Ectodermal cell (in vitro differentiated cells): ENCODE results near the gene SCYGR7.
"Not testable (repeated sequence)": the region's sequence is repeated elsewhere in the genome, so short reads cannot be mapped to it uniquely, and the experiment has no call there.

Source experiments
- H3K27ac ChIP-seq: 2 replicates; pipeline ENCODE4 v1.7.0; 2013; ENCODE audit warnings: mild to moderate bottlenecking, low read depth, low read length; ENCODE audit not compliant: insufficient read depth, poor library complexity, severe bottlenecking
- H3K27me3 ChIP-seq: 2 replicates; pipeline ENCODE4 v1.7.0; 2013; ENCODE audit warnings: mild to moderate bottlenecking, low read length; ENCODE audit not compliant: insufficient read depth, control insufficient read depth, poor library complexity, severe bottlenecking
- H3K36me3 ChIP-seq: one replicate; pipeline ENCODE4 v1.7.0; 2013; ENCODE audit warnings: low read length; ENCODE audit not compliant: control insufficient read depth, insufficient read depth
- H3K4me1 ChIP-seq: one replicate; pipeline ENCODE4 v1.7.0; 2013; ENCODE audit warnings: low read length; ENCODE audit not compliant: control insufficient read depth, insufficient read depth
- H3K4me3 ChIP-seq: 2 replicates; pipeline ENCODE4 v1.7.0; 2013; ENCODE audit warnings: low read depth, low read length, control low read depth; ENCODE audit not compliant: insufficient read depth
- H3K9me3 ChIP-seq: 2 replicates; pipeline ENCODE4 v1.7.0; 2013; ENCODE audit warnings: mild to moderate bottlenecking, low read length, moderate library complexity; ENCODE audit not compliant: control insufficient read depth
- WGBS, 2 experiments: methylation state at CpG; one replicate each; pipeline ENCODE4 v1.1.7; 2013; ENCODE audit warnings: missing lambda C conversion rate in 2 of 2; 5-methylcytosine and 5-hydroxymethylcytosine counted together

The SCYGR7 gene

GRCh38 chr2:227713291-227713690 is 14.8 kb upstream of the SCYGR7 start:
- Histone ChIP-seq H3K4me3 (no peak overlapping the region), H3K27ac (no peak overlapping the region), H3K9me3 (no peaks in the 10 kb centered on the region), H3K27me3 (peaks cover 11% of the 10 kb centered on the region), H3K4me1 (peaks cover 4% of the 10 kb centered on the region), H3K36me3 (no peaks in the 10 kb centered on the region)
- WGBS, 2 experiments = 95 to 96% methylated on average over 1 of the region's 1 CpG

- 95 to 100% methylated on average over 2 of the region's 2 CpGs for WGBS, 2 experiments
- Histone ChIP-seq H3K27me3 (peaks cover 11% of the 10 kb centered on the region), H3K4me1 (peaks cover 4% of the 10 kb centered on the region), H3K9me3 (no peaks in the 10 kb centered on the region), H3K4me3 (no peak overlapping the region), H3K36me3 (no peaks in the 10 kb centered on the region), H3K27ac (no peak overlapping the region)
Observed at GRCh38 chr2:227716501-227716900, 11.6 kb upstream of the SCYGR7 start.

GRCh38 chr2:227717687-227718567 is 10.2 kb upstream of the SCYGR7 start, which contains the start of gene SLC19A3:
SLC19A3 (minus strand) TSS chr2:227718028; CDS start chr2:227702318, 15,710 bp downstream.
- peaks cover 11% of the 10 kb centered on the region for H3K27me3 ChIP-seq
- peaks cover 4% of the 10 kb centered on the region for H3K4me1 ChIP-seq
- no peaks in the 10 kb centered on the region for H3K36me3 ChIP-seq
- H3K27ac ChIP-seq = no peak within 1 kb of the TSS
- 6 to 9% methylated on average over 34 to 35 of the region's 35 CpGs for WGBS, 2 experiments
- H3K9me3 ChIP-seq = no peaks in the 10 kb centered on the region
- peak within 1 kb of the TSS; percentile 41 for H3K4me3 ChIP-seq

- WGBS, 2 experiments = 93 to 100% methylated on average over 4 of the region's 4 CpGs
- H3K4me3 ChIP-seq = no peak overlapping the region
- H3K27me3 ChIP-seq = peaks cover 11% of the 10 kb centered on the region
- no peaks in the 10 kb centered on the region for H3K36me3 ChIP-seq
- H3K4me1 ChIP-seq = peaks cover 4% of the 10 kb centered on the region
- H3K9me3 ChIP-seq = no peaks in the 10 kb centered on the region
- no peak overlapping the region for H3K27ac ChIP-seq
Observed at GRCh38 chr2:227719641-227720040, 8.5 kb upstream of the SCYGR7 start.

- Histone ChIP-seq H3K9me3 (no peaks in the 10 kb centered on the region), H3K4me1 (peaks cover 4% of the 10 kb centered on the region), H3K27me3 (peaks cover 11% of the 10 kb centered on the region), H3K27ac (no peak overlapping the region), H3K4me3 (no peak overlapping the region), H3K36me3 (no peaks in the 10 kb centered on the region)
- WGBS, 2 experiments = 92 to 94% methylated on average over 4 of the region's 4 CpGs
Observed at GRCh38 chr2:227720680-227721079, 7.5 kb upstream of the SCYGR7 start.

- H3K4me1 ChIP-seq, H3K9me3 ChIP-seq, H3K4me3 ChIP-seq, H3K36me3 ChIP-seq, H3K27me3 ChIP-seq, H3K27ac ChIP-seq: not testable (repeated sequence)
- 88 to 92% methylated on average over 7 of the region's 7 CpGs for WGBS, 2 experiments
Observed at GRCh38 chr2:227722821-227723220, 5.3 kb upstream of the SCYGR7 start.

GRCh38 chr2:227724394-227725039 is 3.6 kb upstream of the SCYGR7 start, which contains the start of gene SCYGR6:
SCYGR6 (minus strand) TSS chr2:227724757; CDS start chr2:227724757, 0 bp downstream.
- Histone ChIP-seq H3K36me3 (no peaks in the 10 kb centered on the region), H3K27ac (no peak within 1 kb of the TSS), H3K9me3 (no peaks in the 10 kb centered on the region), H3K4me1 (no peaks in the 10 kb centered on the region), H3K4me3 (no peak within 1 kb of the TSS), H3K27me3 (no peaks in the 10 kb centered on the region)
- 88 to 92% methylated on average over 15 of the region's 15 CpGs for WGBS, 2 experiments

- H3K4me3 ChIP-seq = no peak overlapping the region
- 86 to 90% methylated on average over 14 of the region's 14 CpGs for WGBS, 2 experiments
- H3K27me3 ChIP-seq = no peaks in the 10 kb centered on the region
- H3K27ac ChIP-seq = no peak overlapping the region
- no peaks in the 10 kb centered on the region for H3K36me3 ChIP-seq
- H3K9me3 ChIP-seq = no peaks in the 10 kb centered on the region
- H3K4me1 ChIP-seq = no peaks in the 10 kb centered on the region
Observed at GRCh38 chr2:227739351-227739750, 11.2 kb downstream of the SCYGR7 start.

GRCh38 chr2:227740705-227741104 is 12.6 kb downstream of the SCYGR7 start:
- not testable (repeated sequence) for H3K36me3 ChIP-seq, H3K4me3 ChIP-seq, H3K27me3 ChIP-seq, H3K9me3 ChIP-seq, H3K4me1 ChIP-seq, H3K27ac ChIP-seq
- 60 to 65% methylated on average over 6 to 7 of the region's 7 CpGs for WGBS, 2 experiments

GRCh38 chr2:227745594-227745993 is 17.5 kb downstream of the SCYGR7 start, which contains the start of gene SCYGR8:
SCYGR8 (plus strand) TSS chr2:227745894; CDS start chr2:227745894, 0 bp downstream.
- H3K27ac ChIP-seq = no peak within 1 kb of the TSS
- H3K27me3 ChIP-seq = no peaks in the 10 kb centered on the region
- 79 to 98% methylated on average over 3 to 7 of the region's 9 CpGs for WGBS, 2 experiments
- H3K36me3 ChIP-seq = no peaks in the 10 kb centered on the region
- H3K4me1 ChIP-seq = no peaks in the 10 kb centered on the region
- no peak within 1 kb of the TSS for H3K4me3 ChIP-seq
- no peaks in the 10 kb centered on the region for H3K9me3 ChIP-seq
